Measurements from ENCODE around the gene PSMB5. TPM values are rescaled to one million over a fixed set of nuclear protein-coding genes. Genes with fewer than 3 reads are reported as not detected.
A peak's percentile ranks its signal among the peaks of the same experiment; 100 is the strongest.

PSMB5 gene
- total and polyA plus RNA-seq, 9 of the 15 experiments (the other 6 are each of a cell fraction or from before 2014, with no cell fraction given), result 198 to 1,870 (median 269) TPM

DNA sequence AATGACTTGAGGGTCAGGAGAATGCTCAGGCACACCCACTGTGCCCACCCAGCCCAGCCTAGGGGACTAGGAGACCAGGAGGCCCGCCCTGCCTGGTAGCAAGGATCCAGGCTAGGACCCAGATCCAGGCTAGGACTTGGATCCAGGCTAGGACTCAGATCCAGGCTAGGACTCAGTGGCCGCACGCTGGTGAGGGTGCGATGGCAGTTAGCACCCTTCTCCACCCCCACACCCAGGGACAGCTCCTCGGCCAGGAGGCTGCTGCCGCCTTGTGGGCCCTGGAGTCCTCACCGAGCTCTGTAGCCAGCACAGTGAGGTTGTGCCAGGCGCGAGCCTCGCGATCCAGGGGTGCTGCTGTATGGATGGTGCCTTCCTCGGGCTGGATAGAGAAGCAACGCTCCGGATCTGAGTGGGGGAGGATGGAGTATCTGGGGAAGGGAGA, 17.5 kb upstream of the PSMB5 start (continued):
- TF ChIP-seq, protein P1, sequence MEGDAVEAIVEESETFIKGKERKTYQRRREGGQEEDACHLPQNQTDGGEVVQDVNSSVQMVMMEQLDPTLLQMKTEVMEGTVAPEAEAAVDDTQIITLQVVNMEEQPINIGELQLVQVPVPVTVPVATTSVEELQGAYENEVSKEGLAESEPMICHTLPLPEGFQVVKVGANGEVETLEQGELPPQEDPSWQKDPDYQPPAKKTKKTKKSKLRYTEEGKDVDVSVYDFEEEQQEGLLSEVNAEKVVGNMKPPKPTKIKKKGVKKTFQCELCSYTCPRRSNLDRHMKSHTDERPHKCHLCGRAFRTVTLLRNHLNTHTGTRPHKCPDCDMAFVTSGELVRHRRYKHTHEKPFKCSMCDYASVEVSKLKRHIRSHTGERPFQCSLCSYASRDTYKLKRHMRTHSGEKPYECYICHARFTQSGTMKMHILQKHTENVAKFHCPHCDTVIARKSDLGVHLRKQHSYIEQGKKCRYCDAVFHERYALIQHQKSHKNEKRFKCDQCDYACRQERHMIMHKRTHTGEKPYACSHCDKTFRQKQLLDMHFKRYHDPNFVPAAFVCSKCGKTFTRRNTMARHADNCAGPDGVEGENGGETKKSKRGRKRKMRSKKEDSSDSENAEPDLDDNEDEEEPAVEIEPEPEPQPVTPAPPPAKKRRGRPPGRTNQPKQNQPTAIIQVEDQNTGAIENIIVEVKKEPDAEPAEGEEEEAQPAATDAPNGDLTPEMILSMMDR (IDR thresholded peaks at IDR 0.05 in 2 of 3, conservative IDR thresholded peaks at IDR 0.05 in 1 of 3; ENCODE audit: insufficient read depth in 2 of 3, low read depth in 1 of 3, low read length in 3 of 3), result peak; percentile 73 to 82 (median 77)
- TF ChIP-seq MYNN (IDR thresholded peaks at IDR 0.05), result 0 out of 2 replicates have a peak, but pooled peaks have one; percentile 21
- TF ChIP-seq MYNN (CRISPR knock-in tag; IDR thresholded peaks at IDR 0.05), result no peak
- no peak for TF ChIP-seq TBP (optimal IDR thresholded peaks at IDR 0.05; ENCODE audit: low read depth, low read length)
- peak; percentile 72 for TF ChIP-seq EGR1 (conservative IDR thresholded peaks at IDR 0.05)
- TF ChIP-seq CC2D1A (IDR thresholded peaks at IDR 0.05), result peak; percentile 69; the same call in 1 of the 2 replicates
- TF ChIP-seq ZNF282 (CRISPR knock-in tag; IDR thresholded peaks at IDR 0.05), result no peak

DNA sequence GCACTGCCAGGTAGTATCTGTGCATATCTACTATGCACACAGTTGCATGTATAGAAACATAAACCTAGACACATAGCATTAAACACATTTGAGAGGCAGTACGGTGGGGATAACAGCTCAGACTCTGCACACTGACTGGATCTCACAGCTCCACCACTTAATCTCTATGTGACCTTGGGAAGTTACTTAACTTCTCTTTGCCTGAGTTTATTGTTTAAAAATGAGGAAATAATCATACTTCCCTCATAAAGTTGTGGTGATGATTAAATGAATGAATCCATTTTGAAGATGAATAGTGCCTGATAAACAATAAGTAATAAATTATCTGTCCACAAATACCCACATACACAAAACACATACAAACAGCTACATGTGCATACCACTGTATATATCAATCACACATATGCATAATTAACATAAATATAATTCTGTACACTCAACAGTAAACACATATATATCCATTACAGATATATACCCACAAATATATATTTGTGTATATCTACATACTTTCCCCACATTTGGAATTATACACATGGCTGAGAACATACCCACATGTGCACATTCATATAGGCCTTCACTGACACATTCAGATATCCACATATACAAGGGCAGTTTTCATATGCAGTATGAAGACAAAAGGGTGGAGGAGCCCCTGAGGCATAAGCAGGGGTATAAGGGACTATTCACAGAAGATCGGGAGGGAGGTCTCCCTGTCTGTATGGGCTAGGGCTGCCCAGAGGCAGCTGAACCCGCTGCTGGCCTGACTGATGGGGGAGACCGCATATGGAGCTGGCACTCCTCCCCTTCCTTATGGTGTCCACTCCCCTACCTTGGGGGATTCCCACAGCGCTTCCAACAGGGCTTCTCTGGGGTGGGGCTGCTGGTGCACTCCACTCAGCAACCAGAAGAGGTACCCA, 16.7 kb upstream of the PSMB5 start:
- no peak for DNase-seq (ENCODE audit: extremely low read depth in 1 of 4, low spot score in 3 of 4)
- Histone ChIP-seq H3K9ac (ENCODE audit: insufficient read depth in 1 of 2, low read depth in 2 of 2, low read length in 2 of 2) (no peak overlapping the region), H3K4me1 (replicated peaks in 1 of 2; ENCODE audit: control insufficient read depth in 2 of 2, insufficient read depth in 2 of 2, low read length in 2 of 2) (peaks cover 4 to 31% of the 10 kb centered on the region in 2 experiments; a peak in 4 of 5 replicates), H3K27me3 (ENCODE audit: control insufficient read depth in 2 of 2, insufficient read depth in 2 of 2, low read length in 2 of 2) (no peaks in the 10 kb centered on the region), H4K20me1 (replicated peaks; ENCODE audit: control insufficient read depth, insufficient read depth, low read length) (no peaks in the 10 kb centered on the region), H3K27ac (ENCODE audit: extremely low read depth, low read depth, low read length) (no peak overlapping the region), H3K4me2 (ENCODE audit: insufficient read depth, low read length) (no peak overlapping the region), H3K4me3 (no peak overlapping the region), H2AFZ (ENCODE audit: low read depth, low read length) (no peak overlapping the region), H3K79me2 (ENCODE audit: control insufficient read depth, insufficient read depth, low read length) (no peaks in the 10 kb centered on the region), H3K36me3 (ENCODE audit: control insufficient read depth, insufficient read depth, low read length) (peaks cover 5% of the 10 kb centered on the region; the same call in 1 of the 3 replicates), H3K9me3 (replicated peaks; ENCODE audit: control insufficient read depth, insufficient read depth, low read depth, low read length) (no peaks in the 10 kb centered on the region), H3K9me1 (ENCODE audit: control insufficient read depth, insufficient read depth, low read length) (no peaks in the 10 kb centered on the region)
- WGBS (ENCODE audit: insufficient coverage, low coverage, missing lambda C conversion rate), result 46% methylated on average over 3 of the region's 5 CpGs
- intact Hi-C loops (cut with micrococcal nuclease) (loop anchor here (1.0 kb wide), 1 partner anchor 57 kb away; no protein-coding TSS in a partner anchor), in situ Hi-C loops (cut with MboI) (loop anchor here (5.0 kb wide), 1 partner anchor 74 kb away; no protein-coding TSS in a partner anchor)
- no peak for ATAC-seq
- CTCF ChIA-PET (ENCODE audit: low intra/inter-chr PET ratio), result interaction anchor here (1.8 to 9.2 kb wide), 3 partner anchors 56 to 78 kb away, joined by 11 to 141 read pairs (median 45); no protein-coding TSS in a partner anchor
- peak; percentile 19 for FAIRE-seq
- no TSS peak for BruUV-seq (replicated peaks)
- POLR2A ChIA-PET, result interaction anchor here (0.6 to 1.5 kb wide), 5 partner anchors 57 to 118 kb away, joined by 3 to 5 read pairs (median 3); partner anchors contain the start of gene AJUBA
- TF ChIP-seq EZH2 (IDR thresholded peaks at IDR 0.05; ENCODE audit: borderline replicate concordance, low read depth, low read length), result no peak
- no peak for TF ChIP-seq MYNN (IDR thresholded peaks at IDR 0.05)
- no peak for TF ChIP-seq MYNN (CRISPR knock-in tag; IDR thresholded peaks at IDR 0.05)
- TF ChIP-seq GATA2 (CRISPR knock-in tag; IDR thresholded peaks at IDR 0.05), result no peak
- TF ChIP-seq POLR2AphosphoS5 (IDR thresholded peaks at IDR 0.05; ENCODE audit: control insufficient read depth, insufficient read depth, low read depth, low read length), result no peak
